Frontal cortex (tissue), 4 donors: ENCODE data around the gene COG1. TPM values are rescaled to one million over a fixed set of nuclear protein-coding genes. Genes with fewer than 3 reads are reported as not detected.
"Not testable (repeated sequence)": the region's sequence is repeated elsewhere in the genome, so short reads cannot be mapped to it uniquely, and the experiment has no call there.

Experiments used
- DNase-seq, 2 donors: peaks; one replicate each; pipeline ENCODE4 v3.0.0; 2012; ENCODE audit warnings: low spot score in 2 of 2
- FAIRE-seq: peaks from 2 replicates; lab custom pipeline; 2012; peaks lifted over from hg19 to GRCh38; lab: Jason Lieb, UNC
- total RNA-seq: library from RNA; depleted of rRNA; stranded (reverse); fragments of >200 nt; gene quantifications from one replicate; pipeline ENCODE4 v1.2.3, GENCODE V29; 2014
- donor health status: control.
- donor health status: control.
- donor health status: control.

Gene COG1, protein sequence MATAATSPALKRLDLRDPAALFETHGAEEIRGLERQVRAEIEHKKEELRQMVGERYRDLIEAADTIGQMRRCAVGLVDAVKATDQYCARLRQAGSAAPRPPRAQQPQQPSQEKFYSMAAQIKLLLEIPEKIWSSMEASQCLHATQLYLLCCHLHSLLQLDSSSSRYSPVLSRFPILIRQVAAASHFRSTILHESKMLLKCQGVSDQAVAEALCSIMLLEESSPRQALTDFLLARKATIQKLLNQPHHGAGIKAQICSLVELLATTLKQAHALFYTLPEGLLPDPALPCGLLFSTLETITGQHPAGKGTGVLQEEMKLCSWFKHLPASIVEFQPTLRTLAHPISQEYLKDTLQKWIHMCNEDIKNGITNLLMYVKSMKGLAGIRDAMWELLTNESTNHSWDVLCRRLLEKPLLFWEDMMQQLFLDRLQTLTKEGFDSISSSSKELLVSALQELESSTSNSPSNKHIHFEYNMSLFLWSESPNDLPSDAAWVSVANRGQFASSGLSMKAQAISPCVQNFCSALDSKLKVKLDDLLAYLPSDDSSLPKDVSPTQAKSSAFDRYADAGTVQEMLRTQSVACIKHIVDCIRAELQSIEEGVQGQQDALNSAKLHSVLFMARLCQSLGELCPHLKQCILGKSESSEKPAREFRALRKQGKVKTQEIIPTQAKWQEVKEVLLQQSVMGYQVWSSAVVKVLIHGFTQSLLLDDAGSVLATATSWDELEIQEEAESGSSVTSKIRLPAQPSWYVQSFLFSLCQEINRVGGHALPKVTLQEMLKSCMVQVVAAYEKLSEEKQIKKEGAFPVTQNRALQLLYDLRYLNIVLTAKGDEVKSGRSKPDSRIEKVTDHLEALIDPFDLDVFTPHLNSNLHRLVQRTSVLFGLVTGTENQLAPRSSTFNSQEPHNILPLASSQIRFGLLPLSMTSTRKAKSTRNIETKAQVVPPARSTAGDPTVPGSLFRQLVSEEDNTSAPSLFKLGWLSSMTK
- total RNA-seq: 18.3 TPM

DNA sequence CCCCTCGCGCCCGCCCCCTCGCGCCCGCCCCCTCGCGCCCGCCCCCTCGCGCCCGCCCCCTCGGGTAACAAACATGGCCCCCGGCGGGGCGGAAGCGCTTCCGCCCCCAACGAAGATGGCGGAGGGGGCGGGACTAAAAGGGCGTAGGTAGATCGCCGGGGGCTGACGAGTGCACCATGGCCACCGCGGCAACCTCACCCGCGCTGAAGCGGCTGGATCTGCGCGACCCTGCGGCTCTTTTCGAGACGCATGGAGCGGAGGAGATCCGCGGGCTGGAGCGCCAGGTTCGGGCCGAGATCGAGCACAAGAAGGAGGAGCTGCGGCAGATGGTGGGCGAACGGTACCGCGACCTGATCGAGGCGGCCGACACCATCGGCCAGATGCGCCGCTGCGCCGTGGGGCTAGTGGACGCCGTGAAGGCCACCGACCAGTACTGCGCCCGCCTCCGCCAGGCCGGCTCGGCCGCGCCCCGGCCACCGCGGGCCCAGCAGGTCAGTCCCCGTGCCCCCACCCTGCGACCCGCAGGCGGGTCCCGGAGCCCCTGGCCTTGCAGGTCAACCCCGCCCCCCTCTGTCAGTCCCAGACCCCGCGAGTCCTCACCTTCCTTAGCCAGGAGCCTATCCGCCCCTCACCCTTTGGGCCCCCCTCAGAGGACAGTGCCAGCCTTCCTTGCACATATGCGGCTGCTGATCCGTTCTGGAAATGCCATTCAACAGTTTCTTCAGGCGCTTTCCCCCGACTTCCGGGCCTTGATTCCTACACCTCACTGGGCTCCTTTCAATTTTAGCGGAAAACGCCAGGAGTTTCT is at the start of gene COG1:
COG1 (plus strand) TSS at position 162 of the 808 bp plus-strand sequence; CDS start at position 177, 15 bp downstream.
- FAIRE-seq (no peak), DNase-seq (peak; percentile 95 to 97)

DNA sequence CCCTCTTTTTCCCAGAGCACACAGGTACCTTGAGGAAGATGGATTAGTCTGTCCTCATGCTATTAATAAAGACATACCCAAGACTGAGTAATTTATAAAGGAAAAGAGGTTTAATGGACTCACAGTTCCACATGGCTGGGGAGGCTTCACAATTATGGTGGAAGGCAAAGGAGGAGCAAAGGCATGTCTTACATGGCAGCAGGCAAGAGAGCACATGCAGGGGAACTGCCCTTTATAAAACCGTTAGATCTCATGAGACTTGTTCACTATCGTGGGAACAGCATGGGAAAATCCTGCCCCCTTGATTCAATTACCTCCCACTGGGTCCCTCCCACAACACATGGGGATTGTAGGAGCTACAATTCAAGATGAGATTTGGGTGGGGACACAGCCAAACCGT is 48.6 kb upstream of the COG1 start:
- not testable (repeated sequence) for DNase-seq, FAIRE-seq

DNA sequence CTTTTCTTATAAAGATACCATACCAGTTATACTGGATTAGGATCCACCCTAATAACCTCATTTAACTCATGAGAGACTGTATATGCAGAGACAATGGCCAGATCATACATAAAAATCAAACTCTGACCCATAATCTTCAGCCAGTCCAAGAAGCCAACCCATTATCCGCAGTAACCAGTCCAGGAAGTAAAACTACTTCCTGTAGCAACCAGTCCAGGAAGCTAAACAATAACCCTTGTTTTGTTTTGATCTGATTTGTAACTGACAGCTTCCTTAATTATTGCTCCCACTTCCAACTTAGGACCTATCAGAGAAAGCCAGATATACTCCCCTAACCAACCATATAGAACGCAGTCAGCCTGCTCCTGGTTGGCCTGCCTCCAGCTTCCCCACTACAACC is 47.2 kb upstream of the COG1 start:
- FAIRE-seq (no peak), DNase-seq (no peak)

DNA sequence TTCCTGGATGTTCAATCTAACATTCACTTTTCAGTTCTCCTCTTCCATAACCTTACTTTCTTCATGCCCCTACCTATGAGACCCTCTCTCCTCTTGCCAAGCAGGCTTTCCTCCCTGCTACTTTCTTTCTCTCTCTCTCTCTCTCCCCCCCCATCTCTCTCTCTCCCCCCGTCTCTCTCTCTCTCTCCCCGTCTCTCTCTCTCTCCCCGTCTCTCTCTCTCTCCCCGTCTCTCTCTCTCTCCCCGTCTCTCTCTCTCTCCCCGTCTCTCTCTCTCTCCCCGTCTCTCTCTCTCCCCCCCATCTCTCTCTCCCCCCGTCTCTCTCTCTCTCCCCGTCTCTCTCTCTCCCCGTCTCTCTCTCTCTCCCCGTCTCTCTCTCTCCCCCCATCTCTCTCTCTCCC is 45.1 kb upstream of the COG1 start:
- not testable (repeated sequence) for FAIRE-seq, DNase-seq

DNA sequence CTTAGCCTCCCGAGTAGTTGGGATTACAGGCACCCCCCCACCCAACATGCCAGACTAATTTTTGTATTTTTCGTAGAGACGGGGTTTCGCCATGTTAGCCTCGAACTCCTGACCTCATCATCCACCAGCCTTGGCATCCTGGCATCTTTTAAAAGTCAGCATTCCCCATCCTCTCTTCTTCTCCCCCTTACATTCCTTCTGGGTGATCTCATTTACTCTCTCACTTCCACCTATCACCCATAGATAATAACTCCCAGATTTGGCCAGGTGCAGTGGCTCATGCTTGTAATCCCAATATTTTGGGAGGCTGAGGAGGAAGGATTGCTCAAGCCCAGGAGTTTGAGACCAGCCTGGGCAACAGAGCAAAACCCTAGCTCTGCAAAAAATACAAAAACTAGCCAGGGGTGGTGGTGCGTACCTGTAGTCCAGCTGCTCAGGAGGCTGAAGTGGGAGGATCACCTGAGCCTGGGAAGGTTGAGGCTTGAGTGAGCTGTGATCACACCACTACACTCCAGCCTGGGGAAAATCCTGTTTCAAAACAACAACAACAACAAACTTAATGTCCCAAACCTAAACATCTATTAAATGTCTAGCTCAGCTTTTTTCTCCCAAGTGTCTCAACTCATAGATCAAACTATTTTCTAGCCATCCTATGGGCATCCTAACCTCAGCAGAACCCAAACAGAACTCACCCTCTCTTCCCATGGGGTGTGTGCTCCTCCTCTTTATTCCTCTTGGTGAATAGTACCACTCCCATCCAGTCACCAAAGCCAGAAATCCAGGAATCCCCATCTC is 44.1 kb upstream of the COG1 start:
- no peak for DNase-seq
- FAIRE-seq: no peak

GRCh38 chr17:73150622-73151300 is 42.1 kb upstream of the COG1 start:
- FAIRE-seq, DNase-seq: not testable (repeated sequence)

DNA sequence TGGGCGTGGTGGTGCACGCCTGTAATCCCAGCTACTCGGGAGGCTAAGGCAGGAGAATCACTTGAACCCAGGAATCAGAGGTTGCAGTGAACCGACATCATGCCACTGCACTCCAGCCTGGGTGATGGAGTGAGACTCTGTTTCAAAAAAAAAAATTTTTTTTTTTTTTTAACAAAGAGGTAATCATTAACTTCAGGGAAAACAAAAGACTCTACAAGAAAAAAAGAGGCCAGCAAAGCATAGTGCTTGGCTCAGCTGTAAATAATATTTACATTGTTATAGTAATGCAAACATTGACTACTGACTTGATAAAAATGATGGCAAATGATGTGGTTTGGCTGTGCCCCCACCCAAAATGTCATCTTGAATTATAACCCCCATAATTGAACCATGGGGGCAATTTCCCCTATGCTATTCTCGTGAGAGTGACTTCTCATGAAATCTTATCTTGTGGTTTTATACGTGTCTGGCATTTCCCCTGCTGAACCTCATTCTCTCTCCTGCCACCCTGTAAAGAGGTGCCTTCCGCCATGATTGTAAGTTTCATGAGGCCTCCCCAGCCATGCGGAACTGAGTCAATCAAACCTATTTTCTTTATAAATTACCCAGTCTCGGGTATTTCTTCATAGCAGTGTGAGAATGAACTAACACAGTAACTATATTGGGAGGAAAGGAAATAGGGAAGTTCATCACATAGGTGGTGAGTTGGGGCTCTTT is 40.8 kb upstream of the COG1 start:
- FAIRE-seq: no peak
- no peak for DNase-seq

GRCh38 chr17:73155410-73156165 is 37.3 kb upstream of the COG1 start:
- DNase-seq (peak in 1 of 2 donors; percentile 40), FAIRE-seq (no peak)

- FAIRE-seq (no peak), DNase-seq (peak; percentile 60 to 70)
Observed at GRCh38 chr17:73156166-73156840, 36.6 kb upstream of the COG1 start.

- FAIRE-seq (no peak), DNase-seq (no peak)
Observed at GRCh38 chr17:73156887-73157520, 35.9 kb upstream of the COG1 start.

DNA sequence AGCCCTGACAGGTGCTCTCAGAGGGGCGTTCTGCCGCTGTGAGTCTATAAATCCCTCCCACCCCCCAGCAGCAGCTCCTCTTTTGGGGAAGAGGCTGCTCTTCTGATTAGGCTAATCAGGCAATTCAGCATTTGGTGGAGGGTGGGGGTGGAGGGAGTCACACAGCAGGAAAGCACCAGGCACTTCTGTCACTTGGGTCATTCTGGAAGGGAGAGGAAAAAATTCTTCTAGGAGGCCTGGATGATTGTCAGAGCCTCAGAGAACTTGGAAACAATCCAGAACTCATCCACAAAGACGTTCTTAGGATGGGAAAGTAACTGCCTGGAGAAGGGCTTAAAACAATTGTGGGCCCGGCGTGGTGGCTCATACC is 35.3 kb upstream of the COG1 start:
- FAIRE-seq (no peak), DNase-seq (no peak)

DNA sequence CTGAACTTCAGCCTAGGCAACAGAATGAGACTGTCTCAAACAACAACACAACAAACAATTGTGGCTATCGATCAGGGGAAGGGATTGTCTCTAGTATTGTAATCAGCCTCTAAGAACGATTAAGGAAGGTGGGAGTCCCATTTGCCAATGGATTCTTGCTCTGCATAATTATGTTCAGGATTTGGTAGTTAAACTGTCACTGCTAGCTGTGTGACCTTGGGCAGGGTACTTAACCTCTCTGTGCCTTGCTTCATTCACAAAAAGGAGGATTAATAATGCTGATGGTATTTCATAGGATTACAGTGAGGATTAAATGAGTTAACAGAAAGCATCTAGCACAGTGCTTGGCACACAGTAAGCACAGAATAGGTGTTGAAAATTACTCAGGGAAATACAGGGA is 34.7 kb upstream of the COG1 start:
- no peak for DNase-seq
- FAIRE-seq: no peak

DNA sequence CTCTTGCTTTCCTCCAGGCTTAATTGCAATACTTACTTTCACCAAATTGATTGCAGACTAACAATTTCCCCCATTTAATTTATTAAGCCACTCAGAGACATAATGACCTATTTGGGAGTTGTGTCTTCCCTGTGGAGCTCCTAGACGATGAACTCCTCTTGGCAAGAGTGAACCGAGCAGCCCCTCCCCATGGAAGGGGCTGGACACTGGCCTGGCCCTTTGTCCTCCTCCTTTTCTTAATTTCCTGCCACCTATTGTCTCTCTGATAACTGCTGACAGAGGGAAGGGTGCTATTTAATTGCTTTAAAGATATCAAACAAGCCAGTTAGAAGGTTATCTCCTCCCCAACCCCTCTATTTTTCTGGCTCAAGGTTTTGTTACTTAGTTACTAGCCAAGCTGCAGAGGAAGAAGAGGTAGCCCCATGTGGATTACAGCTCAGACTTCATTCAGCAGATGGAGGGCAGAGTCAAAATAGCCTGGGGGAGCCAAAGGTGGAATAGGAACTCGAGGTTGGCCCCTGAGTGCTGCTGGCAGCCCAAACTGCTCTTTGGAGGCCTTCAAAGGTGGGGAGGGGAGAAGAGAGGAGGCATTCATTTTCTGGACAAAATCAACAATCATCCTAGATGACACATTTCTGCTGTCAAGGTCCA is 31.8 kb upstream of the COG1 start:
- FAIRE-seq (no peak), DNase-seq (no peak)

DNA sequence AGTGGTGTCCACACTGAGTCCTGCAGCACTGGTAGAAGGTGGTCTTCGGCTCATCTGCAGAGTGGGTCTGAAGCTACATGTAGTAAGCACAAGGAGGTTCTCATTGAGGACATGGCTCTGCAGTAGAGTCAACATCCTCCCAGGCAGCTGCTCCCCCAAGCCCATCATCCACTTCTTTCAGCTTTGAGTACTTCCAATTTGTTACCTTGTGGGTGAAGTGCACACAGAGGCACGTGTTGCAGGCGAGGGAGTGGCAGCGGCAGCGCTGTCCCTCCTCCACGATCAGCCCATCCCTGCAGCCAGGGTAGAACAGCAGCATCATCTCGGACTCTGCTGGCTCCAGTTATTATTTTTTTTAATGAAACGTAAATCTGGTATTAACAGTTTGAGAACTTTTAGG is 29.8 kb upstream of the COG1 start:
- FAIRE-seq (no peak), DNase-seq (no peak)

GRCh38 chr17:73165616-73166404 is 27.0 kb upstream of the COG1 start:
- no peak for FAIRE-seq

More at GRCh38 chr17:73165616-73166404, 27.0 kb upstream of the COG1 start:
- DNase-seq: no peak
